ENCODE measurements around the gene TPPP2.

The TPPP2 gene

GRCh38 chr14:21074398-21075272 is 44.6 kb downstream of the TPPP2 start:
- Histone ChIP-seq H3K36me3 (ENCODE audit: control insufficient read depth, insufficient read depth, low read length) (no peaks in the 10 kb centered on the region), H3K9me3 (ENCODE audit: control insufficient read depth, low read length) (no peaks in the 10 kb centered on the region), H3K27me3 (ENCODE audit: control insufficient read depth, insufficient read depth, low read length) (no peaks in the 10 kb centered on the region), H3K9ac (no peak overlapping the region), H3K79me2 (peaks cover 12% of the 10 kb centered on the region), H3K4me3 (ENCODE audit: low read depth, low read length) (no peak overlapping the region), H3K4me1 (peaks cover 13% of the 10 kb centered on the region), H2AFZ (no peak overlapping the region), H3K27ac (no peak overlapping the region), H3K4me2 (ENCODE audit: low read length) (no peak overlapping the region)
- TF ChIP-seq CTCF (IDR thresholded peaks at IDR 0.05), result no peak

- Histone ChIP-seq H3K9ac (no peak overlapping the region), H3K36me3 (ENCODE audit: control insufficient read depth, insufficient read depth, low read length) (no peaks in the 10 kb centered on the region), H3K4me2 (ENCODE audit: low read length) (no peak overlapping the region), H2AFZ (no peak overlapping the region), H3K79me2 (peaks cover 12% of the 10 kb centered on the region), H3K9me3 (ENCODE audit: control insufficient read depth, low read length) (no peaks in the 10 kb centered on the region), H3K27ac (no peak overlapping the region), H3K27me3 (ENCODE audit: control insufficient read depth, insufficient read depth, low read length) (no peaks in the 10 kb centered on the region), H3K4me1 (peaks cover 12% of the 10 kb centered on the region), H3K4me3 (ENCODE audit: low read depth, low read length) (no peak overlapping the region)
- no peak for TF ChIP-seq CTCF (IDR thresholded peaks at IDR 0.05)
Measured at GRCh38 chr14:21075719-21076437, 45.9 kb downstream of the TPPP2 start.

GRCh38 chr14:21077672-21078071 is 47.7 kb downstream of the TPPP2 start:
- no peak for TF ChIP-seq CTCF (IDR thresholded peaks at IDR 0.05)
- H3K4me2 ChIP-seq (ENCODE audit: low read length), result no peak overlapping the region
- no peaks in the 10 kb centered on the region for H3K36me3 ChIP-seq (ENCODE audit: control insufficient read depth, insufficient read depth, low read length)
- H3K4me3 ChIP-seq (ENCODE audit: low read depth, low read length), result no peak overlapping the region
- H3K27me3 ChIP-seq (ENCODE audit: control insufficient read depth, insufficient read depth, low read length), result no peaks in the 10 kb centered on the region
- no peak overlapping the region for H2AFZ ChIP-seq
- H3K79me2 ChIP-seq, result peaks cover 10% of the 10 kb centered on the region
- peaks cover 2% of the 10 kb centered on the region for H3K4me1 ChIP-seq
- no peak overlapping the region for H3K9ac ChIP-seq
- H3K27ac ChIP-seq, result no peak overlapping the region
- no peaks in the 10 kb centered on the region for H3K9me3 ChIP-seq (ENCODE audit: control insufficient read depth, low read length)

GRCh38 chr14:21078287-21078686 is 48.3 kb downstream of the TPPP2 start:
- no peak overlapping the region for H2AFZ ChIP-seq
- peaks cover 2% of the 10 kb centered on the region for H3K4me1 ChIP-seq
- no peaks in the 10 kb centered on the region for H3K9me3 ChIP-seq (ENCODE audit: control insufficient read depth, low read length)
- no peak overlapping the region for H3K4me2 ChIP-seq (ENCODE audit: low read length)
- H3K36me3 ChIP-seq (ENCODE audit: control insufficient read depth, insufficient read depth, low read length), result no peaks in the 10 kb centered on the region
- no peak for TF ChIP-seq CTCF (IDR thresholded peaks at IDR 0.05)
- H3K79me2 ChIP-seq, result peaks cover 10% of the 10 kb centered on the region
- no peak overlapping the region for H3K4me3 ChIP-seq (ENCODE audit: low read depth, low read length)
- H3K9ac ChIP-seq, result no peak overlapping the region
- H3K27ac ChIP-seq, result no peak overlapping the region
- H3K27me3 ChIP-seq (ENCODE audit: control insufficient read depth, insufficient read depth, low read length), result no peaks in the 10 kb centered on the region

All from parathyroid adenoma (tissue), 2 donors.